Activated CD8-positive, alpha-beta memory T cell treated with anti-CD3 and anti-CD28 coated beads, Interleukin-2, amount 50 U/mL, for 4 hours (primary cell): ENCODE measurements around the gene ELOVL5.
A peak's percentile ranks its signal among the peaks of the same experiment; 100 is the strongest.
"Not testable (repeated sequence)": the region's sequence is repeated elsewhere in the genome, so short reads cannot be mapped to it uniquely, and the experiment has no call there.

Experiments used
- DNase-seq: peaks from one replicate; pipeline ENCODE4 v3.0.0-alpha.2; 2020

ELOVL5 gene, protein sequence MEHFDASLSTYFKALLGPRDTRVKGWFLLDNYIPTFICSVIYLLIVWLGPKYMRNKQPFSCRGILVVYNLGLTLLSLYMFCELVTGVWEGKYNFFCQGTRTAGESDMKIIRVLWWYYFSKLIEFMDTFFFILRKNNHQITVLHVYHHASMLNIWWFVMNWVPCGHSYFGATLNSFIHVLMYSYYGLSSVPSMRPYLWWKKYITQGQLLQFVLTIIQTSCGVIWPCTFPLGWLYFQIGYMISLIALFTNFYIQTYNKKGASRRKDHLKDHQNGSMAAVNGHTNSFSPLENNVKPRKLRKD

GRCh38 chr6:53348371-53349208 lies at the start of gene ELOVL5:
Gene ELOVL5, minus strand, starts transcription at chr6:53348950. Its CDS starts 53,251 bp downstream, at chr6:53295699.
- peak; percentile 97 for DNase-seq

DNA sequence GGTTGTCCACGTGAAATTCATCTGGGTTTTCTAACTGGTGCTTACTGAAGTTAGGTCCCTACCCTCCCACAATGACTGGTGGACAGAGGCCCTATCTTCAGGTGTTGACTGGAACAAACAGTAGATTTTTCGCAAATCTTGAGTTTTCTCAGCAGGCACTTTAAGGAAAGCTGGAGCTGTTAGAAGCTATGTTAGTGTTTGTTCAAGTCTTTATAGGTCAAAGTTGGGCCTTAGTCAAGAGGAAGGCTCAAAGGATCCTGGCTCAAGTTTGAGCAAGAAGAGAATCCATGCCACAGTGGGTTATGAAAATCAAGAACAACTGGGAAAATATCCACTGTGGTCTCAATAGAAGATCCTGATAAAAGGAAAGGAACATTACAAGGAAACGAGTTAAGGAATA lies 48.5 kb upstream of the ELOVL5 start:
- no peak for DNase-seq

GRCh38 chr6:53395986-53396385 lies 47.2 kb upstream of the ELOVL5 start:
- DNase-seq: no peak

GRCh38 chr6:53394704-53395103 lies 46.0 kb upstream of the ELOVL5 start:
- no peak for DNase-seq

- no peak for DNase-seq
These were observed 42.4 kb upstream of the ELOVL5 start for GRCh38 chr6:53391170-53391569.

- no peak for DNase-seq
These were observed 41.3 kb upstream of the ELOVL5 start for GRCh38 chr6:53390010-53390409.

- not testable (repeated sequence) for DNase-seq
These were observed 39.9 kb upstream of the ELOVL5 start for GRCh38 chr6:53388615-53389014.

DNA sequence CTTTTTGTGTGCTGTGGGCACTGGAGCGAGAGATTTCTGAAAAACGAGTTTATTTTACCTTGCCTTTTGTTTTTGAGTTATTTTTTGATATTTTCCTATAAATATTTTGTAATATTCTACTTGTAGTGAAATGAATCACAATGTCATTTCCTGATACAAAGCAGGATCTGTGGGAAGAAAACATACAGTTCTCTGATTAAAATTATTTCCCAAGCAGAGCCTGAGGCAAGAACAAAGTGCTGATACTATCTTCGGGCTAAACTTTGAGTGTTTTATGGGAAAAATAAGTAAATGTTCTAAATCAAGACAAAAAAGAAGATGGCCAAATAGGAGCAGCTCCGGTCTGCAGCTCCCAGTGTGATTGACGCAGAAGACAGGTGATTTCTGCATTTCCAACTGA lies 33.7 kb upstream of the ELOVL5 start:
- no peak for DNase-seq

- DNase-seq: no peak
These were observed 29.5 kb upstream of the ELOVL5 start for GRCh38 chr6:53378208-53378607.

DNA sequence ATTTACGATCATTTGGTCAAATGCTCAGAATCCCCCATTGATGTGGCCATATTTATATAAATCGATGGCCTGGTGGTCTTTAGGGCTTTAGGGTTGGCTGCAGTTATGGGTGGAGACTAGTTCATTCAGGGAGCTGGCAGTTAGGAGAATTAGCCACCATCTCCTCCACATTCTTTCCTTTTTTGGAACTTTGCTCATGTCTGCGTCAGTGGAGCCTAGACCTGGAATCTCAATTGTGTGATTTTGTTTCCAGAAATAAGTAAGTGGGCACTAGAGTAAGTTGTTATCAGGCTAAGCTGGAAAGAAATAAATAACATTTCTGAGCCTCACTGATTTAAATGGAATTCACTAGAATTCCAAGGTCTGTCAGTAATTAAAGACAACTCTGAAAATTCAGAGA lies 29.0 kb upstream of the ELOVL5 start:
- DNase-seq: no peak

- DNase-seq: no peak
These were observed 28.5 kb upstream of the ELOVL5 start for GRCh38 chr6:53377289-53377688.

GRCh38 chr6:53376661-53377226 lies 28.0 kb upstream of the ELOVL5 start:
- DNase-seq: no peak

DNA sequence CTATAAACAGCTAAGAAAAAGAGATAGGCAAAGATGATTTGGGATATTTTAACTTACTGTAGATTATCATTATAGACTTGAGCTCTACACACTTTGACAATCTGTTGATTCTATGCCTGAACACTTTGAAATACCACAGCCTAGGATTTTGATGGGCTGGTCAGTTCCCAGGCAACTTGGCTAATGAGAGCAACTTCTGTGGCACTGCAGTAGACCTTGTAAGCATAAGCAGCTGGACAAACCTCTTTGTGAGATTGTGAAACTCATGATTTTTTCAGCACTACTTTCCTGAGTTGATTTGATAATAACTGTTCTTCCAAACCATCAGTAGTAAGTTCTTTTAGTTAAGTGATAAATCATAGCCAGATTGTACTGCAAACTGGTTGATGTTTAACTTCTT lies 27.1 kb upstream of the ELOVL5 start:
- DNase-seq: no peak

DNA sequence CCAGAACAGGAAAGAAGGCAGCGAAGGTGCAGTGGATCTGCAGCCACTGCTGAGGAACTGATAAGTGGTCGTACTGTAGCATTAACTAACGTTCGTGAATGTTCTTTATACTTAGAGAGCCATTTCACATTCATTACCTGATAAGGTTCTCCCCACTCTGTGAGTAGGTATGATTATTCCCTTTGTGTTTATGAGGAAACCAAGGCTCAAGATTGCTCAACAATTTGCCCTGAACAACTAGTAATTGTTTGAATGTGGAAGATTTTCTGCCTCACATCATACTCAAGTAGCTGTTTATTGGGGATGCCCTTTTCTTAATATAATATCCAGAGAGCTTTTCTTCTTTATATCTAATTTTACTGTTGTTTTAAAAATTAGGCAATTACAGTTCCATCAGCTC lies 24.9 kb upstream of the ELOVL5 start:
- no peak for DNase-seq

- DNase-seq: no peak
These were observed 21.2 kb upstream of the ELOVL5 start for GRCh38 chr6:53369876-53370515.

DNA sequence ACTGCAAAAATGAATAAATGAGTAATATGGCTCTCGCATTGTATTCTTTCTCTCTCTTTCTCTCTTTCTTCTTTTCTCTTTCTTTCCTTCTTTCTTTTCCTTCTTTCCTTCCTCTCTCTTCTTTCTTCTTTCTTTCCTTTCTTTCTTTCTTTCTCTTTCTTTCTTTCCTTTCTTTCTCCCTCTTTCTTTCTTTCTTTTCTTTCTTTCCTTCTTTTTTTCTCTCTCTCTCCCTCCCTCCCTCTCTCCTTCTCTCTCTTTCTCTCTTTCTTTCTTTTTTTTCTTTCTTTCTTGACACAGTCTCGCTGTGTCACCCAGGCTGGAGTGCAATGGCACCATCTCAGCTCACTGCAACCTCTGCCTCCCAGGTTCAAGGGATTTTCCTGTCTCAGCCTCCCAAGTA lies 20.3 kb upstream of the ELOVL5 start:
- DNase-seq: no peak

DNA sequence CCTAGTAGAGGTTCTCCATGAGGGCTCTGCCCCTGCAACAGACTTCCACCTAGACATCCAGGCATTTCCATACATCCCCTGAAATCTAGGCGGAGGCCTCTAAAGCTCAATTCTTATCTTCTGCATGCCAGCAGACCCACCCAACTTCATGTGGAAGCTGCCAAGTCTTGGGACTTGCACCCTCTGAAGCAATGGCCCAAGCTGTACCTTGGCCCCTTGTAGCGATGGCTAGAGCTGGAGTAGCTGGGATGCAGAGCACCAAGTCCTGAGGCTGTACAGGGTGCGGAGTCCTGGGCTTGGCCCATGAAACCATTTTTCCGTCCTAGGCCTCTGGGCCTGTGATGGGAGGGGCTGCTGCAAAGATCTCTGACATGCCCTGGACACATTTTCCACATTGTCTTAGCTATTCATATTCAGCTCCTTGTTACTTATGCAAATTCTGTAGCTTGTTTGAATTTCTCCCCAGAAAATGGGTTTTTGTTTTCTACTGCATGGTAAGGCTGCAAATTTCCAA lies 17.4 kb upstream of the ELOVL5 start:
- DNase-seq: no peak

- DNase-seq: no peak
These were observed 14.8 kb upstream of the ELOVL5 start for GRCh38 chr6:53363341-53364079.

DNA sequence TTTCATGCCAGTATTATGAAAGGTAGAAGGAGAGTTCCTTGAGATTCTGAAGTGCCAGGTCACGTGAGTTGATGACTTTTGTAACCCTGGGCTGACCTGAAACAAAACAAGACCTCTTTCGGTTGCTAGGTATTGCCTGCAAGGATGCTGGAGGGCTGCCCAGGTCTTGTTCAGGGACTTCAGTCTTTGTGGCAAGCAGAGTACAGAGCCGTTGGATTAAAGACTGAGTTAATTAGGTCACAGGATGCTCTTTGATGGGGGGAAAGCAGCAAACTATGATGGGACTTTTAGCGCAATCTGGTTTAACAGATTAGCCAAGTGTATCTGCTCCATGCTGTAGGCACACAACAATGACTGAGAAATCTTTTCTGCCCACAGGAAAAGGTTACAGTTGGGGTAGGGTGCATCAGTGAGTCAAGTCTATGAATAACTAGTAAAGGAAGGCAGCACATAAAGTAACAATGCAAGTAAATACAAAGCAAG lies 12.8 kb upstream of the ELOVL5 start:
- peak; percentile 36 for DNase-seq

- no peak for DNase-seq
These were observed 11.6 kb upstream of the ELOVL5 start for GRCh38 chr6:53360093-53360912.

DNA sequence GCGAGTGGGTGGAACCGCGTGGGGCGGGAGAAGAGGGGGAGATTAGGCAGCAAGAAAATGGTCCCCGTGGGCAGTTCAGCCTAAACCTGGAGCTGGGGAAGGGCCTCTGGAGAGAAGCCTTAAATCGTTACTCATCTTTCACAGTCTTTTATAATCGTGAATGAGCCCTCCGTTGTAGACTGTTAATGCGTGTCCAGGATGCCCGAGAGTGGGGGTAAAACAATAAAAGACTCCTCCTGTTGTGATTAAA lies 11.0 kb upstream of the ELOVL5 start:
- no peak for DNase-seq
